Rectal smooth muscle tissue (tissue), 1 donor: ENCODE data around the gene DNAI1.

Experiments
- H3K27ac ChIP-seq: one replicate; pipeline ENCODE4 v1.7.0; 2013; ENCODE audit warnings: low read depth, low read length, inconsistent platforms
- H3K27me3 ChIP-seq: one replicate; pipeline ENCODE4 v1.7.0; 2013; ENCODE audit warnings: low read length; ENCODE audit not compliant: control insufficient read depth, insufficient read depth
- H3K36me3 ChIP-seq: one replicate; pipeline ENCODE4 v1.7.0; 2013; ENCODE audit warnings: low read length; ENCODE audit not compliant: control insufficient read depth, insufficient read depth
- H3K4me1 ChIP-seq: one replicate; pipeline ENCODE4 v1.7.0; 2013; ENCODE audit warnings: low read length; ENCODE audit not compliant: control insufficient read depth, insufficient read depth
- H3K4me3 ChIP-seq: one replicate; pipeline ENCODE4 v1.7.0; 2013; ENCODE audit warnings: low read length
- H3K9ac ChIP-seq: one replicate; pipeline ENCODE4 v1.7.0; 2013; ENCODE audit warnings: low read length

The DNAI1 gene

DNA sequence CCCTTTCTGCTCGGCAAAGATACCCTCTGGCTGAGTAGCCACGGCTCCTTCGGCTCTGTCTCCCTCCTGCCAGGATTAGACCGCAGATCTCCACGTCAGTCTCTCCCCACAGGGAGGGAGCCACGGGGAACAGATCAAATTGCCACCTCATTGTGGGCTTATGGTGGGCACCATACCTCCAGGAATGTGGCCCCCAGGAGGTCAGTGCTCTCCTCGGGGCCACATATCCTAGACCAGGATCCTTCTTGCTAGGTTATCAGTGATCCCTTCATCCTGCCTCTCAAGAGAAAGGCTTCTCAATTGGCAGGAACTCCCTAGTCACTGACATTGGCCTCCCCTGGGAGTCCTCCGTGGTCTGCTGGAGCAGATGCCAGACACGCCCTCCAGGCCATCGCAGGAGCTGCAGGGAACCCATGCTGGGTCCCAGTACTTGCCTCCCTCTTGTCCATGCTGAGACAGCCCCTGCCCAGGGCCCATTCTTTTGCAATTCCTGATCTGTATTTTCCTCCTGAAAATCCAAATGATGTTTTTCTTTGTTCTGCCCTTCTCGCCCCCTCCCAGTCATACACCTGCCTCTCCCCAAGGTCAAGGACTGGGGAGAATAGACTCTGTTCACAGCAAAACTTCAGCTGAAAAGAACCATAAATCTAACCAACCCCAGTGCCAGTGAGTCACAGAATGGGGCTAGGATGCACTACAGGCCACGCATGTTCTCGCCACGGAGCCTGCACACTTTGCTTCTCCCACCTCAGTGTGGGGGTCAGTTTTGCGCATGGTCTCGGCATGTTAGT lies 95.8 kb downstream of the DNAI1 start:
- no peaks in the 10 kb centered on the region for H3K4me1 ChIP-seq
- H3K9ac ChIP-seq: no peak overlapping the region
- no peak overlapping the region for H3K4me3 ChIP-seq
- no peak overlapping the region for H3K27ac ChIP-seq
- H3K36me3 ChIP-seq: no peaks in the 10 kb centered on the region
- H3K27me3 ChIP-seq: peaks cover 6% of the 10 kb centered on the region

DNA sequence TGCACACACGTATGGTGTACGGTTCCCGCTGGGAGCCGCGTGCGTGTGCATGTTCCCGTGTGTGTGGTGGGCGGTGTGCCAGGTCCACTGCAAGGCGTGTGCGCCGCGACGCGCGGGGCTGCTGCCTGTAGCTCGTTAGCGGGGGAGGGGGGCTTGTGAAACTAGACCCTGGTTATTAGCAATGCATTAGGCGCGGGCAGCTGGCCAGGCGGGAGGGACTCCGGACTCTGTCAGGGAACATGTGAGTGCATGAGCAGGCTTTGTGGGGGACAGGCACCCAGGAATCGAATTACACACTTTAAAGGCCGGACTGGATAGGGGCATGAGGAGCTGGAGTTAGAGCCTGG lies 96.4 kb downstream of the DNAI1 start:
- Histone ChIP-seq H3K9ac (no peak overlapping the region), H3K36me3 (no peaks in the 10 kb centered on the region), H3K27ac (no peak overlapping the region), H3K4me3 (no peak overlapping the region), H3K27me3 (peaks cover 6% of the 10 kb centered on the region), H3K4me1 (no peaks in the 10 kb centered on the region)

GRCh38 chr9:34555500-34555899 lies 96.9 kb downstream of the DNAI1 start:
- Histone ChIP-seq H3K27me3 (peaks cover 10% of the 10 kb centered on the region), H3K9ac (no peak overlapping the region), H3K4me1 (no peaks in the 10 kb centered on the region), H3K36me3 (no peaks in the 10 kb centered on the region), H3K27ac (no peak overlapping the region), H3K4me3 (no peak overlapping the region)

- H3K4me1 ChIP-seq: no peaks in the 10 kb centered on the region
- H3K27ac ChIP-seq: no peak overlapping the region
- H3K9ac ChIP-seq: no peak overlapping the region
- H3K4me3 ChIP-seq: no peak overlapping the region
- H3K27me3 ChIP-seq: peaks cover 10% of the 10 kb centered on the region
- no peaks in the 10 kb centered on the region for H3K36me3 ChIP-seq
Measured at GRCh38 chr9:34555936-34556525, 97.4 kb downstream of the DNAI1 start.

DNA sequence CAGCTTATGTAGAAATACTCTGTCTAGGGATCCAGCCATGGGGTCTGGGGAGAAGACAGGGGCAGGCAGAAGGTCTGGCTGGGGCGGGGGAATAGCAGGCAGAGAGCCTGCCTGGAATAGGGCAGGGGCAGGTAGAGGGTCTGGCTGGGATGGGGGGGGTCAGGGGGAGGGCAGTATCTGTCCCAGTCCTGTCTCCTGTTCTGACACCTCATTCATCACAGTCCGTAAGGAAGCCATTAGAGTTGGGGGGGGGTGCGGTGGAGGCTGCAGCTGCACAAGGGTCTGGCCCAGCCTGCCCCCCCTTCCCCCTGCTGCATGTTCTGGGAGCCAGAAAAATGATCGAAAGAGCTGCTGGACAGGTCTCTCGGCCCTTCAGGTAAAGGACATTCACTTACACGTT lies 98.3 kb downstream of the DNAI1 start:
- no peaks in the 10 kb centered on the region for H3K36me3 ChIP-seq
- H3K27me3 ChIP-seq: peaks cover 10% of the 10 kb centered on the region
- no peak overlapping the region for H3K9ac ChIP-seq
- H3K27ac ChIP-seq: no peak overlapping the region
- no peak overlapping the region for H3K4me3 ChIP-seq
- H3K4me1 ChIP-seq: no peaks in the 10 kb centered on the region

- peaks cover 10% of the 10 kb centered on the region for H3K27me3 ChIP-seq
- no peak overlapping the region for H3K4me3 ChIP-seq
- H3K36me3 ChIP-seq: no peaks in the 10 kb centered on the region
- no peak overlapping the region for H3K27ac ChIP-seq
- no peaks in the 10 kb centered on the region for H3K4me1 ChIP-seq
- H3K9ac ChIP-seq: no peak overlapping the region
Measured at GRCh38 chr9:34557426-34558321, 99.1 kb downstream of the DNAI1 start.

DNA sequence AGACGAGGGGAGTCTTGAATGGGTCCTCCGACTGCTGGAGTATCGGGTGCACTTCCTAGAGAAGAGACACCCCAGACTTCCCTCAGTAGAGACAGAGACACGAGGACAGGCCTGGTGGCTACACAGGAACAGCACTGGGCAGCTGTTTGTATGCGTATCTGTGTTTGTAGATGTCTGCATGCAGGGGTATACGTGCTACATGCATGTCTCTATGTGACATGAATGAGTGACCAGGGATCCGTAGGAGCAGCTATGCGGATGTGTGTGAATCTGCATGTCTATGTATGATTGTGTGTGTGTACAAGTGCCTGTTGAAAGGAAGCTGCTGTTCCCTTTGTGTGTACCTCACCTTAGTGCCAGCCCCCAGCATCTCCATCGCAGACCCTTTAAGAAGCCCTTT lies 99.8 kb downstream of the DNAI1 start:
- Histone ChIP-seq H3K36me3 (no peaks in the 10 kb centered on the region), H3K27ac (no peak overlapping the region), H3K27me3 (peaks cover 10% of the 10 kb centered on the region), H3K4me3 (no peak overlapping the region), H3K4me1 (no peaks in the 10 kb centered on the region), H3K9ac (no peak overlapping the region)

DNA sequence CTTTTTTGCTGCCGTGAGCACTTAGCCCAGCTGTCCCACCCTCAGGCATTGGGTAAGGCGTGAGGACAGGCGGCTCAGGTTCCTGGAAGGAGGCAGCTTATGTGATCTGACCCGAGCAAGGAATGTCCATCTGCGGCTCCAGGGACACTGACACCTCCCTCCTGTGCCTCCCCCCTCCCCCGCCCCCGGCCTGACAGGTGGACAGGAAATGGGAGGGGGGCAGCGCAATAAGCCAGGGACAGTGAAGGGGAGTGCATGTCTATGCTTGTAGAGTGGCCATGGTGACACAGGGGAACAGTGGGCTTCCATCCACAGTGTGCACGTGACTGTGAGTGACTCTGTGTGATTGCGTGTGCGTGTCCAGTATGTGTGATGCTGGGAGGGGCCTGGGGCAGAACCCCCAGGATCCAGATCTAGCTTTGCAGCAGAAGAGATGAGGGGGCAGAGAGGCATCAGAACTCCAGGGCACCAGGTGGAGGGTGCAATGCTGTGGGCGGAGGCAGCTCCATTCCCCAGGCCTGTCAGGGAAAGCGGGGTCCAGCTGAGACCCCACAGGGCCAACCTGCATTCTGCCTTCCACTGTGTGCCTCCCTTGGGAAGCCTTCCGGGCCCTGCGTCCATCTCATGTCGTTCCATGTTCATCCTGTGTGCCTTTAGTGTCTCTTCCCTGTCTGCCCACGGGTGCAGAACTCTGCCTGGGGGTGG lies 100.5 kb downstream of the DNAI1 start:
- Histone ChIP-seq H3K4me3 (no peak overlapping the region), H3K27ac (peak overlapping the region; percentile 4), H3K27me3 (peaks cover 15% of the 10 kb centered on the region), H3K36me3 (no peaks in the 10 kb centered on the region), H3K9ac (no peak overlapping the region), H3K4me1 (no peaks in the 10 kb centered on the region)

DNA sequence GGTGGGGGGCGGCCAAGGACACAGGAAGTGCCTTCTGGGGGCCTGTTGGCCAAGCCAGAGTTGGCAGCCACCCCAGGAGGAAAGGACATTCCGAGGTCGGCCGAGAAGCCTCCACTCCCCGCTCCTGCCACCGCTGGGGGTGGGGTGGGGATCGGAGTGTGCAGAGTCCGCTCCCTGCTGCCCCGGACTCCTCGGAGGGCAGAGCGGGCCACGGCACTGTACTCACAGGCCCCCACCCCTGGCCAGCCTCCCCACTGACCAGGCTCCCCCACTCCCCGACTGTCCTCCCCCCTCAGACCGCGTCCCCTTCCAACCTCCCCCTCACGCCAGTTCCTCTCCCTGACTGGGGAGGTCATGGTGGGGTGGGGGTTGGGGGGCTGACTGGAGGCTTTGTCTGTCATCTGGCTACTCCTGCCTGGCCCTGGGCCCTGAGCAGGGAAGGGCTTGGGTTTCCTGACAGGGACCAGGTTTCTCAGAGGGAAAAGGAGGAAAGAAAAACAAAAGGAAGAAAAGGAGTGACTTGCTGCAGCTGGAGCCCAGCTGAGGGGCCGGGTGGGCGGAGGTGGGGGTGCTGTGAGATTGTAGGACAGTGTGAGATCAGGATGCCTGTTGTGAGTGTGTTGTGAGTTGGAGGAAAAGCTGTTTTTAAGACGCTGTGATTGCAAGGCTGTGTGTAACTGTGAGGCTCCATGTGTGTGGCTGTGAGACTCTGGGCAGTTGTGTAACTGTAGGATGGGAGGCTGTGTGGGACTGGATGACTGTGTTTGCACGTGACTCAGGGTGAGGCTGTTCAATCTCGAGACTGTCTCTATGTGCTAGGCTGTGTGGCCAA lies 101.2 kb downstream of the DNAI1 start:
- H3K27ac ChIP-seq: peak overlapping the region; percentile 4
- no peak overlapping the region for H3K4me3 ChIP-seq
- H3K36me3 ChIP-seq: no peaks in the 10 kb centered on the region
- H3K27me3 ChIP-seq: peaks cover 15% of the 10 kb centered on the region
- no peak overlapping the region for H3K9ac ChIP-seq
- no peaks in the 10 kb centered on the region for H3K4me1 ChIP-seq

- no peak overlapping the region for H3K4me3 ChIP-seq
- no peaks in the 10 kb centered on the region for H3K4me1 ChIP-seq
- H3K27me3 ChIP-seq: peaks cover 15% of the 10 kb centered on the region
- peak overlapping the region; percentile 34 for H3K27ac ChIP-seq
- H3K36me3 ChIP-seq: no peaks in the 10 kb centered on the region
- no peak overlapping the region for H3K9ac ChIP-seq
Measured at GRCh38 chr9:34560599-34561214, 102.1 kb downstream of the DNAI1 start.

DNA sequence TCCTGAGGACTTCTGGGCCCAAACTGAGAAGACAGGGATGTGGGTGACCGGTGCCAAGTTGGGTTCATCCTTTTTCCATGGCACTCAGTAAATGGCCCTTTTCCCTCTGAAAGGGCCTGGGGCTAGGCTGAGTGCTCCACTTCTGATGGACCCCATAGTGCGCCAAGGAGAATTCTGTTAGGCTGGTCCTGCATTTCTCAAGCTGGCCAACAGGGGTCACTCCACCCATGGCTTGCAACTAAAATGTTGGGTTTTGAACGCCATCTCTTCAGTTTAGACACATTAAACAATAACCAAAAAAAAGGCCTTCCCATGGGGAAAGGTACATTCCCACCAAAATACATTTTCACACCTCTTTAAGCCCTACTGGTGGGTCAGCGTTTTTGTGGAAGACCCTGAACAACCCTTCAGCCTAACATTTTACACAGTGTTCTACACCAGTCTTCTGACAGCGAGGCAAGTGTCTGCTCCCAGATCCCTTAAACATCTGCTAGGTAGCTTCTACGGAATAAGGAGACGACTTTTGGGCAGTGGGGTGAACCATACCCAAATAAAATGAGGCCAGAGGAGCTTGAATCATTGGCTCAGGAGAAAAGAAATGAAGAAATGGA lies 103.6 kb downstream of the DNAI1 start:
- Histone ChIP-seq H3K4me1 (no peaks in the 10 kb centered on the region), H3K4me3 (no peak overlapping the region), H3K36me3 (no peaks in the 10 kb centered on the region), H3K9ac (no peak overlapping the region), H3K27me3 (peaks cover 15% of the 10 kb centered on the region), H3K27ac (no peak overlapping the region)
